NOMO-1 (cell line): Measurements from ENCODE around the gene NANOS3.
"Not testable (repeated sequence)": the region's sequence is repeated elsewhere in the genome, so short reads cannot be mapped to it uniquely, and the experiment has no call there.

Source experiments
- DNase-seq, 2 experiments: peaks; one replicate each; lab custom pipeline; 2025; ENCODE audit not compliant: unreplicated experiment in 2 of 2; lab: John Stamatoyannopoulos, UW

The NANOS3 gene

DNA sequence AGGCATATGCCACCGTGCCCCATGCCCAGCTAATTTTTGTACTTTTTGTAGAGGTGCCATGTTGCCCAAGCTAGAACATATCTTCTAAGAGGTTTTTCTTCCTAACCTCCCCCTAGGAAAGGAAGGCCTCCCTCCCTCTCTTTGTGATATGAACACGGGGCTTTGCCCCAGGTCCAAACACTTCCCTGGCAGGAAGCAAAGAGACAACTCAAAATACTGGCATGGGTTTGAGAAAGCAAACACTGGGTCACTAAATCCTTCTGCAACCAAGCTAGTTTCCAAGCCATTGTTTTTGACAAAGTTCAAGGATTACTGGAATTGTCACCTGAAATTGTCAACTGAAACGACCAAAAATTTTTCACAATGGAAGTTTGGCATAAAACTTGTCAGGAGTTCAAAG lies 37.8 kb downstream of the NANOS3 start:
- no peak for DNase-seq

DNA sequence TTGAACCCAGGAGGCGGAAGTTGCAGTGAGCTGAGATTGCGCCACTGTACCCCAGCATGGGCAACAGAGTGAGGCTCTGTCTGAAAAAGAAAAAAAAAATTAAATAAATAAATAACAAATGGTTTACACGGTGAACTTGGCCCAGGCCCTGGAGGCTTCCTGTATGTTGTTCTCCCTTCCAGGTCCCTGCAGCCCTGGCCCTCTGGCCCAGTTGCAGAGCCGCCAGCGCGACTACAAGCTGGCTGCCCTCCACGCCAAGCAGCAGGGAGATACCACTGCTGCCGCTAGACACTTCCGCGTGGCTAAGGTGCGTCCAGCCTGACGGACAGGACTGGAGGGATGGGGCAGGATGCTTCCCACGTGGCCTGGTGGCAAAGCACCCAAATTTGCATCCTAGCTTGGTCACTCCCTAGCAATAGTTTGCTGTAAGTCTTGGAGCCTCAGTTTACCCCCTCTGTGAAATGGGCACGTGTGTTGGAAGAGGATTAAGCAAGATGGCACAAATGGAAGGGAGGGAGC lies 41.0 kb downstream of the NANOS3 start:
- no peak for DNase-seq

DNA sequence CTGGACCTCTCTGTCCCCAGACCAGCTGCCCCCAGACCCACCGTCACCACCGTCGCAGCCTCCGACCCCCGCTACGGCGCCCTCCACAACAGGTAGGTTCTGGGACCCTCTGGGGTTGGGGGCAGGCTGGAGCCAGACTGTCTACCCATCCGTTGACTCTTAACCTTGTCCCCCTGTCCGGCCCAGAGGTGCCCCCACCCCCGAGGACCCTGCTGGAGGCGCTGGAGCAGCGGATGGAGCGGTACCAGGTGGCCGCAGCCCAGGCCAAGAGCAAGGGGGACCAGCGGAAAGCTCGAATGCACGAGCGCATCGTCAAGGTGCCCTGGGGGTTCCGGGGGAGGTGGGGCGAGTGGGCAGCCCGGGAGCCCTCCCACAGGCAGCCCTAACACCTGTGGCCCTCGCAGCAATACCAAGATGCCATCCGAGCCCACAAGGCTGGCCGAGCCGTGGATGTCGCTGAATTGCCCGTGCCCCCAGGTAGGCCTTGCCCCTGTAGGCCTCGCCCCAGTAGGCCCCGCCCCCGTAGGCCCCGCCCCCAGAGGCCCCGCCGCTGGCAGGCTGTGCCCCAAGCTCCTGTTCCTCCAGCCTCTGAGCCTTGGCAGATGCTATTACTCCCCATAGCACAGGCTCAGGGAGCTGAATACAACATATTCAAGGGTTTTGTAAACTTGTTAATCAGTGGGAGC lies 41.9 kb downstream of the NANOS3 start:
- DNase-seq, result no peak

DNA sequence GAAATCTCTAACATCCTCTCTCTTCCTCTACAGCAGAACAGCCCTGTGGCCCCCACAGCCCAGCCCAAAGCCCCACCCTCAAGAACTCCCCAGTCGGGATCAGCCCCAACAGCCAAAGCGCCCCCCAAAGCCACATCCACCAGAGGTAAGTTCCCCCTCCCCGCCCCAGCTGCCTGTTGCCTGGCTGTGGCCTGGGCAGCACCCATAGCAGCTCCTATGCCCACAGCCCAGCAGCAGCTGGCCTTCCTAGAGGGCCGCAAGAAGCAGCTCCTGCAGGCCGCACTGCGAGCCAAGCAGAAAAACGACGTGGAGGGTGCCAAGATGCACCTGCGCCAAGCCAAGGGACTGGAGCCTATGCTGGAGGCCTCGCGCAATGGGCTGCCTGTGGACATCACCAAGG lies 43.6 kb downstream of the NANOS3 start:
- no peak for DNase-seq

DNA sequence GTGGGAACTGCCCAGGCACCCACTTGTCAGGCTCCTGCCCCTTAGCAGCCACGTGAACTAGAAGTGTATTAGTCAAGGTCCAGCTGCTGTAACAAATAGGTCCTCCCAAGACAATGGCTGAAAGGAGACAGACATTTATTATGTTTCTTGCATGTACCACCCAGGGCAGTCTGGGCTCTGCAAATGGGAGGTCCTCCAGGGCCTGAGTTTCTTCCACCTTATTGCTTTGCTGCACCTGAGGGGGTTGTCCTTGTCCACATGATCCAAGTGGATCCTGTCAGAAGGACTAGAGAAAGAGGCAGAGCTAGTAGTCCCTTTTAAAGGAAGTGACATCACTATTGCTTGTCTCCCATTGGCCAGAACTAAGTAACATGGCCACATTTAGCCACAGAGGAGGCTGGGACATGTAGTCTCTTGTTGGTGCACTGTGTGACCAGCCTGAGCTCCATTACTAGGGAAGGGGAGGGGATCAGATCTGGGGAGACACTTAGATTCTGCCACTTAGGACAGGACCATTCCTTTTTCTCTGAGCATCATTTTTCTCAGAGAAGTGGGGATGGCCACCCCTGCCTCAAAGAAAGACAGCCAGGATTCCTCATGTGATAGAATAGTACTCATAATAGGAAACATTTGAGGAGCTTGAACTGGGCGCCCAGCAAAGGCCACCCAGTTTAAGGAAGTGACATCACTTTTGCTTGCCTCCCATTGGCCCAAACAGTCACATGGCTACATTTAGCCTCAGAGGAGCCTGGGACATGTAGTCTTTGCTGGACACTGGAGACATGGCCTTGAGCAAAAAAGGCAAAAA lies 44.2 kb downstream of the NANOS3 start:
- peak; percentile 6 to 35 for DNase-seq

DNA sequence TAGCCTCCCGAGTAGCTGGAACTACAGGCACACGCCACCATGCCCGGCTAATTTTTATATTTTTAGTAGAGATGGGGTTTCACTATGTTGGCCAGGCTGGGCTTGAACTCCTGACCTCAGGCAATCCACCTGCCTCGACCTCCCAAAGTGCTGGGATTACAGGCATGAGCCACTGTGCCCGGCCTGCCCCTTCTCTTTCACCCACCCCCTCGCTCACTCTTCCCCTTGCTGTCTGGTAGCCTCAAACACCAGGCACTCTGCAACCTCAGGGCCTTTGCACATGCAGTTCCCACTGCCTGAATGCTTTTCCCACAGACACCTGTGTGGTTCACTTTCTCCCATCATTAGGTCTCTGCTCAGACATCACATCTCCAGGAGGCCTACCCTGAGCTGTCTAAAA lies 45.2 kb downstream of the NANOS3 start:
- DNase-seq, result not testable (repeated sequence)

DNA sequence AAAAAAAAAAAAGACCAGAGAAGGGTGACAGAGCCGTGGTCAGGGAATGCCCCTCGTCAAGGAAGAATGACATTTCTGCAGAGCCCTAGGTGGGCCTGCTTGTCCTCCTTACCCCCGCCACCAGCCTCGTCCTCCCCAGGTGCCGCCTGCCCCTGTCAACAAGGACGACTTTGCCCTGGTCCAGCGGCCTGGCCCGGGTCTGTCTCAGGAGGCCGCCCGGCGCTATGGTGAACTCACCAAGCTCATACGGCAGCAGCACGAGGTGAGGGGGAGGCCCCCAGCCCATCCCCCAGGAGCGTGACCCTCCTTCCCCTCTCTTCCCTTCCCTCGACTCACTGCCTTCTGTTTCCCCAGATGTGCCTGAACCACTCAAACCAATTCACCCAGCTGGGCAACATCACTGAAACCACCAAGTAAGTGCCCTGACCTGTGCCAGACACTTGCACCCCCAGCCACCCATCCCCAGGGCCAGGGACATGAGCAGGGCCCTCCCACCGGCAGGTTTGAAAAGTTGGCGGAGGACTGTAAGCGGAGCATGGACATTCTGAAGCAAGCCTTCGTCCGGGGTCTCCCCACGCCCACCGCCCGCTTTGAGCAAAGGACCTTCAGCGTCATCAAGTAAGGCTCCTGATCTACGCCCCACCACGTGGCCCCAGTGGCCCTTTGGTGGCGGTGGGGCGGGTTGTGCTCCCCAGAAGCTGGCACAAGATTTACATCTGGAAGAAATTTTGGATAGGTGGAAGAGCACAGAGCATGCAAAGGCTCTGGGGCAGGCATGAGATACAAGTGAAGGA lies 46.5 kb downstream of the NANOS3 start:
- no peak for DNase-seq

DNA sequence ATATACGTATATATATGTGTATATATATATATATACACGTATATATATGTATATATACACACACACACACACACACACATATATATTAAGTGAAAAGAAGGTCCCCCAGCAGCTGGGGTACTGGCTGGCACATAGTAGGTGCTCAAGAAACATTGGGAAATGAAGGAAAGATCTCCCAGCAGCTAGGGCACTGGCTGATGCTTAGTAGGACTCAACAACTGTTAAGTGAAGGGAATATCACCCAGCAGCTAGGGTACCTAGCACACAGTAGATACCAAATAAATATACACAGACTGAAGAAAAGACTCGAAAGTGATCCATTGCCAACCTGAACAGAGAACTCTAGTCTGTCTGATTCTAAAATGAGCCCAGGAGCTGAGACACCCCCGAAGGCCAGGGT lies 49.1 kb downstream of the NANOS3 start:
- no peak for DNase-seq

DNA sequence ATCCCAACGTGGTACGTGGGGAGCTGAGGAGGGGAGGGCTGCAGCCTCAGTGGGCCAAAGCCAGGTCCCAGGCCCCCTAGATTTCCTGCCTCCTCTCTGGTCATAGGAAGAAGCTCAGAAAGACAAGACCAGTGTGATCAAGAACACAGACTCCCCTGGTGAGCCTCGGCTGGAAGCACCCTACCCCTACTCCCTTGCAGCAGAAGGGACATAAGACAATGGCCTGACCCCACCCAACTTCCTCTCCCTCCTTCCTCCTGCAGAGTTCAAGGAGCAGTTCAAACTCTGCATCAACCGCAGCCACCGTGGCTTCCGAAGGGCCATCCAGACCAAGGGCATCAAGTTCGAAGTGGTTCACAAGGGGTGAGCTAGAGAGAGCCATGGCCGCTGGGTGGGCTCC lies 49.8 kb downstream of the NANOS3 start:
- DNase-seq, result no peak

DNA sequence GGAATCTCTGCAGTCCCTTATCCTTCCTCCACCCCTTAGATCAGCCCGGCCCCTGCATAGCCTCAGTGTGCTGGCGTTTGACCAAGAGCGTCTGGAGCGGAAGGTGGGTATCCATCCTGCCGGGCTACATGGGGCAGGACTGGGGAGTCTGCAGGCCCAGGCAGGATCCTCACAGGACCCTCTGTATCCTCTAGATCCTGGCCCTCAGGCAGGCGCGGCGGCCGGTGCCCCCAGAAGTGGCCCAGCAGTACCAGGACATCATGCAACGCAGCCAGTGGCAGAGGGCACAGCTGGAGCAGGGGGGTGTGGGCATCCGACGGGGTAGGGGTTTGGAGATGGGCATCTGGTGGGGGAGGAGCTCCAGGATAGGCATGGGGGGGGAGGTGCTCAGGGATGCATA lies 52.4 kb downstream of the NANOS3 start:
- no peak for DNase-seq

DNA sequence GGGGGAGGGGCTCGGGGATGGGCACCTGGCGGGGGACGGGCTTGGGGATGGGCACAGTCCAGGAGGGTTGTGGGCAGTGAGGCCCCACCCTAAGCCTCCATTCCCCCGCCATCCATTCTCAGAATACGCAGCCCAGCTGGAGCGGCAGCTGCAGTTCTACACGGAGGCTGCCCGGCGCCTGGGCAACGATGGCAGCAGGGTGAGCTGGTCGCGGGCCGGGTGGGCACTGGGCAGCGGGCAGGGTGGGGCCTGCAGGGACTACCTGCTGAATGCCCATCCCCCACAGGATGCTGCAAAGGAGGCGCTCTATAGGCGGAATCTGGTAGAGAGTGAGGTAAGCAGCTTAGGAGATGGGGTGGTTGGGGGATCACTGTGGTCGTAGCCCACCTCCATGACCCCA lies 53.0 kb downstream of the NANOS3 start:
- no peak for DNase-seq
